Measurements from ENCODE around the gene MAML3. TPM values are rescaled to one million over a fixed set of nuclear protein-coding genes. Genes with fewer than 3 reads are reported as not detected.

Gene MAML3
- total RNA-seq, 1 donor from 2014 or later, result 0.79 TPM

DNA sequence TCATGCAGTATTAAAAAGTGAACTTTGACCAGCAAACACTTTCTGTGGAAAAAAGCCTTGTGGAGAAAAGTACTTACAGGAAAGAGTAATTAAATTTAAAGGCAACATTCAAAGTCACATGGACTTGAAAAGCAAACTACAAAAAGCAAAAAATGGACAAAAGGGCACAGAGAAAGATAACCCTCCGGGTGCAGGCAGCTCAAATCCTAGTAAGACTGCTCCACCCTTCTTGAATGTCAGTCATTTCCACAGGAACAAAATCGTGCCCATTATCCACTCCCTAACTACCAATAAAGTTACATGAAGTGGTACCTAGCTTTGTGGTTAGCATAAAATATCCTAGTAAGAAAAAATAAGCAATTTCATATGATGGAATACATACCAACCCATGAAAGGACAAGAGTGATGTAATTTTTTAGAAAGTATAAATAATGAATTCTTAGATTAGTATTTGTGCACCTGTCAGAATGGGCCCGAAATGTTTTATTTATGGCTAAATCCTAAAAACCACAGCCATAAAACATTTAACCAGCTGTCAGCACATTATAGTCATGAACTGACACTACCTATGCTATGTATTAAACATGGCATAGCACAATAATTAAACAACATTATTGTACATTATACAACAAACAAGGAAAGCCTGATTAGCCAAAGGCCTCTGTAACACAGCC is 43.3 kb downstream of the MAML3 start:
- DNase-seq (ENCODE audit: low read depth) (no peak), FAIRE-seq (no peak)
- H3K27me3 ChIP-seq (ENCODE audit: control insufficient read depth, insufficient read depth, low read length), result no peaks in the 10 kb centered on the region
- H3K36me3 ChIP-seq (ENCODE audit: control insufficient read depth, insufficient read depth, low read length), result no peaks in the 10 kb centered on the region
- H3K4me3 ChIP-seq (ENCODE audit: low read depth, low read length), result no peak overlapping the region
- TF ChIP-seq CTCF (IDR thresholded peaks at IDR 0.05; ENCODE audit: insufficient read depth, low read length, severe bottlenecking), result no peak

- DNase-seq (ENCODE audit: low read depth) (no peak), FAIRE-seq (no peak)
- Histone ChIP-seq H3K27me3 (ENCODE audit: control insufficient read depth, insufficient read depth, low read length) (no peaks in the 10 kb centered on the region), H3K36me3 (ENCODE audit: control insufficient read depth, insufficient read depth, low read length) (no peaks in the 10 kb centered on the region), H3K4me3 (ENCODE audit: low read depth, low read length) (no peak overlapping the region)
- TF ChIP-seq CTCF (IDR thresholded peaks at IDR 0.05; ENCODE audit: insufficient read depth, low read length, severe bottlenecking), result no peak
These were observed 44.2 kb downstream of the MAML3 start for GRCh38 chr4:140109737-140110136.

DNA sequence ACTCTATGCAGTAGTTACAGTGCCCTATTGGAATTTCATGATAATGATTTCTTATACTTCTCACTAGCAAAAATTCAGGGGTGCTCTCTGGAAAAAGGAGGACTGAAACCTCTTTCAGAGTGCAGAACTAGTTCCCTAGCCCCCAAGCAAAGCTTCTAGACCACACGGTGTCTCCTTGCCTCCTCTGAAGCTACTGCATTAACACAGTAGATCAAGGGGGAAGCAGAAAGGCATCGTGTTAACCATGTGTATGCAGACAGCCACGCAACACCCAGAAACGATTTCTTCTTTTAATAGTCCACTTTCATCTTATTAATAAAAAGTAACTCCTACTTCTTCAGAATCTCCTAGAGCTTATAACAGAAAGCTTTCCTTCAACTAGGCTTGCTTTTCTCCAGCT is 44.7 kb downstream of the MAML3 start:
- Histone ChIP-seq H3K4me3 (ENCODE audit: low read depth, low read length) (no peak overlapping the region), H3K27me3 (ENCODE audit: control insufficient read depth, insufficient read depth, low read length) (no peaks in the 10 kb centered on the region), H3K36me3 (ENCODE audit: control insufficient read depth, insufficient read depth, low read length) (no peaks in the 10 kb centered on the region)
- no peak for FAIRE-seq
- TF ChIP-seq CTCF (IDR thresholded peaks at IDR 0.05; ENCODE audit: insufficient read depth, low read length, severe bottlenecking), result no peak
- no peak for DNase-seq (ENCODE audit: low read depth)

DNA sequence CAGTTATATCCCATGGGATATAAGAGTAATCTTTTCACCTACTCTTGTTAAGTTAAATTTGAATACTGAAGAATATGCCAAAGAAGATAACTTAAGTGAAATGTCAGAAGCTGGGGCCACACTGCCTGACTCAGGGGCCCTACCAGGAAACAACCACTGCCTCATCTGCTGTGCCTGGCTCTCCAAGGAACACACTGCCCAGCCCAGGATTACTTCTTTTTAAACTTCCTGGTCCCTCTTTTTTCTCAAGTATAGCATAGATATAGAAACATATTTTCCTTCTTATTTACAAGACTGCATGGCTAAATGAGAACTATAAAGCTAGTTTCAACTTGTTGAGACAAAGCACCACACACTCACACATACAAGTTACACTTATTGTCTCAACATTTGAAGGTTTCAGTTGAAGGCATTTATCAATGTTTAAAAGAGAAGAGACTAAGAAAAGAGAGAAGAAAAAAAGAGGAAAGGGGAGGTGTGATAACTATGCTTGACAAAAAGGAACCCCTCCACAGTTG is 45.2 kb downstream of the MAML3 start:
- peak; percentile 77 for DNase-seq (ENCODE audit: low read depth)
- no peak for TF ChIP-seq CTCF (IDR thresholded peaks at IDR 0.05; ENCODE audit: insufficient read depth, low read length, severe bottlenecking)

DNA sequence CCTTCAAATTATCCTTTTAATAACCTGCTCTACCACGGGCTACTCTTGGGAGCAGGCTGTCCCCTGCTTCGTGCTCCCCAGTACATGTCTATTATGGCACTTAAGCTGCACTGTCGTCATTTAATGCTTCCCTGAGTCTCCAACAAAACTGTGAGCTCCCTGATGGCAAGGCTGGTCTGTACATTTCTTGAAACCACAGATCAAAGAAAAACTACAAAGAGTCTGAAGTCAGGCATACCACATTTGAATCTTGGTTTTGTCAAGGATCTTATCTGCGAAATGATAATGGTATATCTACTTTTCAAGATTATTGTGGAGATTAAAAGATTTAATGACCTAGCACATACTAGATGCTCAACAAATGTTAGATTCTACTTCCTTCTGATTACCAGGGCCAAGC is 45.7 kb downstream of the MAML3 start:
- Histone ChIP-seq H3K36me3 (ENCODE audit: control insufficient read depth, insufficient read depth, low read length) (no peaks in the 10 kb centered on the region), H3K27me3 (ENCODE audit: control insufficient read depth, insufficient read depth, low read length) (no peaks in the 10 kb centered on the region), H3K4me3 (ENCODE audit: low read depth, low read length) (no peak overlapping the region)
- DNase-seq (ENCODE audit: low read depth), result no peak
- TF ChIP-seq CTCF (IDR thresholded peaks at IDR 0.05; ENCODE audit: insufficient read depth, low read length, severe bottlenecking), result no peak
- FAIRE-seq, result no peak

More for the DNA sequence above, 45.2 kb downstream of the MAML3 start:
- no peak for FAIRE-seq
- Histone ChIP-seq H3K27me3 (ENCODE audit: control insufficient read depth, insufficient read depth, low read length) (no peaks in the 10 kb centered on the region), H3K4me3 (ENCODE audit: low read depth, low read length) (no peak overlapping the region), H3K36me3 (ENCODE audit: control insufficient read depth, insufficient read depth, low read length) (no peaks in the 10 kb centered on the region)

Measured in bronchial epithelial cell (primary cell).